Measurements from ENCODE around the gene CMSS1. TPM values are rescaled to one million over a fixed set of nuclear protein-coding genes. Genes with fewer than 3 reads are reported as not detected.

The CMSS1 gene
- total and polyA plus RNA-seq, 2 of the 13 experiments (the other 11 are each of a cell fraction or from before 2014, with no cell fraction given): 6.4 to 48.7 TPM

- TF ChIP-seq RAD21 (CRISPR knock-in tag; IDR thresholded peaks at IDR 0.05) (no peak), SAP130 (CRISPR knock-in tag; IDR thresholded peaks at IDR 0.05; ENCODE audit: low read depth) (peak; percentile 65), ZMYM2 (CRISPR knock-in tag; IDR thresholded peaks at IDR 0.05) (no peak), ZNF232 (CRISPR knock-in tag; IDR thresholded peaks at IDR 0.05; ENCODE audit: borderline replicate concordance) (no peak), ZNF589 (CRISPR knock-in tag; conservative IDR thresholded peaks at IDR 0.05) (no peak), SYNCRIP (IDR thresholded peaks at IDR 0.05; ENCODE audit: insufficient read depth, low read depth, low read length) (no peak), ZNF703 (CRISPR knock-in tag; IDR thresholded peaks at IDR 0.05; ENCODE audit: borderline replicate concordance) (no peak), HDAC2 (CRISPR knock-in tag; IDR thresholded peaks at IDR 0.05) (peak; percentile 66), ARID4A (CRISPR knock-in tag; IDR thresholded peaks at IDR 0.05; ENCODE audit: borderline replicate concordance) (no peak; the same call in 1 of the 2 replicates), GATAD1 (CRISPR knock-in tag; IDR thresholded peaks at IDR 0.05) (no peak), SP4 (CRISPR knock-in tag; IDR thresholded peaks at IDR 0.05) (no peak), POLR2A (IDR thresholded peaks at IDR 0.05; ENCODE audit: insufficient read depth in 1 of 2, low read depth in 2 of 2, low read length in 2 of 2) (peak in 1 of 2 experiments; percentile 39; a peak in 1 of 4 replicates), NRL (CRISPR knock-in tag; IDR thresholded peaks at IDR 0.05; ENCODE audit: borderline replicate concordance) (no peak), ZNF747 (CRISPR knock-in tag; IDR thresholded peaks at IDR 0.05; ENCODE audit: borderline replicate concordance) (no peak), ZFYVE20 (CRISPR knock-in tag; IDR thresholded peaks at IDR 0.05; ENCODE audit: borderline replicate concordance, low read depth) (no peak), GMEB1 (CRISPR knock-in tag; IDR thresholded peaks at IDR 0.05; ENCODE audit: borderline replicate concordance) (no peak), STAT6 (CRISPR knock-in tag; IDR thresholded peaks at IDR 0.05; ENCODE audit: borderline replicate concordance) (no peak; the same call in 1 of the 2 replicates), ZNF275 (CRISPR knock-in tag; IDR thresholded peaks at IDR 0.05; ENCODE audit: borderline replicate concordance) (no peak), IRF9 (CRISPR knock-in tag; IDR thresholded peaks at IDR 0.05; ENCODE audit: borderline replicate concordance) (no peak)
Observed at GRCh38 chr3:99857278-99857677, 39.6 kb downstream of the CMSS1 start (continued).

All from HepG2 (cell line).